Naive thymus-derived CD8-positive, alpha-beta T cell (primary cell): ENCODE data around the gene VPS36. TPM values are rescaled to one million over a fixed set of nuclear protein-coding genes. Genes with fewer than 3 reads are reported as not detected.
"Not testable (repeated sequence)": the region's sequence is repeated elsewhere in the genome, so short reads cannot be mapped to it uniquely, and the experiment has no call there.

ENCODE experiments used
- ATAC-seq, 2 donors: fragments of 150-1000 bp; cut with Tn5 transposase in 1 of 2; sonication (Bioruptor Pico), chemical (Tn5 transposase) in 1 of 2; 1 replicate in 1 of 2; 2 replicates in 1 of 2; pipeline ENCODE4 v1.10.0; 2021; ENCODE audit warnings: mild to moderate bottlenecking in 2 of 2, moderate library complexity in 2 of 2
- POLR2A ChIA-PET: fragments of 350-600 bp; sonication (Branson Sonifier 250); formaldehyde crosslinking; loops from one replicate; lab custom pipeline; 2021; ENCODE audit warnings: antibody characterized with exemption; lab: Charles Lee
- DNase-seq, 10 donors: peaks; one replicate each; pipeline versions ENCODE4 v3.0.0 to v3.0.0-alpha.2; 2020 to 2022
- H3K27ac Mint-ChIP-seq, 10 donors: one replicate each; pipeline ENCODE4 v1.8.0; 2020 to 2022; ENCODE audit warnings: mild to moderate bottlenecking in 10 of 10, mixed read lengths in 10 of 10, moderate library complexity in 4 of 10, inconsistent platforms in 1 of 10
- H3K27me3 Mint-ChIP-seq, 5 donors: one replicate each; pipeline ENCODE4 v1.8.0; 2021 to 2022; ENCODE audit warnings: mixed read lengths in 5 of 5
- H3K36me3 Mint-ChIP-seq, 3 donors: one replicate each; pipeline ENCODE4 v1.8.0; 2020 to 2022; ENCODE audit warnings: mixed read lengths in 3 of 3, mild to moderate bottlenecking in 2 of 3, inconsistent platforms in 1 of 3
- H3K4me1 Mint-ChIP-seq, 4 donors: one replicate each; pipeline ENCODE4 v1.8.0; 2021 to 2022; ENCODE audit warnings: mixed read lengths in 4 of 4
- H3K4me3 Mint-ChIP-seq, 10 donors: one replicate each; pipeline ENCODE4 v1.8.0; 2020 to 2022; ENCODE audit warnings: mild to moderate bottlenecking in 10 of 10, mixed read lengths in 10 of 10, moderate library complexity in 6 of 10, inconsistent platforms in 1 of 10
- H3K9me3 Mint-ChIP-seq, 9 donors: one replicate each; pipeline ENCODE4 v1.8.0; 2020 to 2022; ENCODE audit warnings: mixed read lengths in 9 of 9, mild to moderate bottlenecking in 3 of 9, inconsistent platforms in 1 of 9, moderate library complexity in 1 of 9
- polyA plus RNA-seq, 3 donors: library from polyadenylated mRNA; unstranded; fragments of 300-500 nt; fragmentation: Illumina TruSeq; gene quantifications; one replicate each; pipeline ENCODE4 v1.2.3, GENCODE V29; 2021
- total RNA-seq, 8 experiments: library from RNA in 2 of 8; stranded (reverse) in 2 of 8; gene quantifications; one replicate each; pipeline ENCODE4 v1.2.3 and lab custom pipeline; 2021 to 2026

Gene VPS36
- total and polyA plus RNA-seq, 5 experiments from 2014 or later, result 33.2 to 65.4 (median 38.2) TPM

GRCh38 chr13:52421216-52421615, 29.2 kb downstream of the VPS36 start:
- no peaks in the 10 kb centered on the region for H3K27me3 Mint-ChIP-seq
- H3K36me3 Mint-ChIP-seq, result peaks cover 0 to 76% (median 25%) of the 10 kb centered on the region in 3 donors
- POLR2A ChIA-PET, result no interaction called here
- H3K4me1 Mint-ChIP-seq, result peaks cover 0 to 3% (median 0%) of the 10 kb centered on the region in 4 donors
- ATAC-seq (no peak), DNase-seq (no peak)
- H3K27ac Mint-ChIP-seq, result peak overlapping the region in 1 of 10 donors; percentile 17
- no peak overlapping the region for H3K4me3 Mint-ChIP-seq
- H3K9me3 Mint-ChIP-seq, result no peaks in the 10 kb centered on the region

DNA sequence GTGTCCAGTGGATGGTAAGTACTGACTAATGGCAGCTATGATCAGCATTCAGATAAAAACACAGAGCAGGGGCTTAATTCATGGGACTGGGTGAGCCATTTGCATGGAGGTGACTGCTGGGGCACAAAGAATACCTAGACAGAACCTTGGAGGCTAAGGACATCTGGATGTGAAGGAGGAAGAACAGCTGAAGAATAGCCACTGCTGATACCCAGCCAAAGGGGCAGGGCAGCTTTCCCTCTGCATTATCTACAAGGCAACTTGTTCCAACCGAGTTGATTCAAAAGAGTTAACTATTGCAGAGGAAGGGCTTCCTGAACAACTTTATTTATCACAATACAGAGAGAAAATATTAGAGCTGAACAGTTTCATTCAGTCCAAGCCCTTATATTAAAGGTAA, 31.4 kb downstream of the VPS36 start:
- peak overlapping the region in 3 of 10 donors; percentile 1 to 68 (median 9) for H3K27ac Mint-ChIP-seq
- POLR2A ChIA-PET, result no interaction called here

DNA sequence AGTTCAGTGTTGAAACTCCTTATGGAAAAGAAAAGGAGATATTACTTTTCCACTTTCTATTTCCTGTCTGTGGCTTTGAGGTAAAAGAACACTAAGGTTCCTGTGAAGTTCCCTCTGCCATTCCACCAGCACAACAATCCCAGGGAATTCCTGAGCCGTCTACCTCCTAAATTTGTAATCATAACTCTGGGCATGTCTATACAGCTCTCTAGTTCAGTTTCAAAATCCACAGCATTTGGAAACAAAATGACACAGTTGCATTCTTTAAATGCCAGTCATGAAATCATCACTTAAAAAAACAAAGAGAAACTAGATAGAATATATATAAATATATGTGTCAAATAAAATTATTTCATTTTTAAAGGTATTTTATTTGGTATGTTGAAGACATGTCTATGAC, 35.5 kb downstream of the VPS36 start:
- H3K4me3 Mint-ChIP-seq, result no peak overlapping the region
- H3K9me3 Mint-ChIP-seq, result no peaks in the 10 kb centered on the region
- POLR2A ChIA-PET, result no interaction called here
- ATAC-seq (no peak), DNase-seq (no peak)
- no peak overlapping the region for H3K27ac Mint-ChIP-seq
- no peaks in the 10 kb centered on the region for H3K27me3 Mint-ChIP-seq
- H3K36me3 Mint-ChIP-seq, result peaks cover 0 to 72% (median 10%) of the 10 kb centered on the region in 3 donors
- peaks cover 0 to 3% (median 0%) of the 10 kb centered on the region in 4 donors for H3K4me1 Mint-ChIP-seq

More for the DNA sequence above, 31.4 kb downstream of the VPS36 start:
- DNase-seq (no peak), ATAC-seq (no peak)
- no peaks in the 10 kb centered on the region for H3K9me3 Mint-ChIP-seq
- no peaks in the 10 kb centered on the region for H3K27me3 Mint-ChIP-seq
- H3K4me3 Mint-ChIP-seq, result no peak overlapping the region
- H3K36me3 Mint-ChIP-seq, result peaks cover 0 to 78% (median 18%) of the 10 kb centered on the region in 3 donors
- H3K4me1 Mint-ChIP-seq, result peaks cover 0 to 3% (median 0%) of the 10 kb centered on the region in 4 donors

- no peak for DNase-seq
- peaks cover 0 to 69% (median 10%) of the 10 kb centered on the region in 3 donors for H3K36me3 Mint-ChIP-seq
- ATAC-seq, result no peak
Measured at GRCh38 chr13:52414051-52414450, 36.4 kb downstream of the VPS36 start.

GRCh38 chr13:52412128-52412527, 38.3 kb downstream of the VPS36 start:
- no peak for DNase-seq
- H3K27me3 Mint-ChIP-seq, result no peaks in the 10 kb centered on the region
- peaks cover 0 to 1% (median 0%) of the 10 kb centered on the region in 4 donors for H3K4me1 Mint-ChIP-seq
- H3K36me3 Mint-ChIP-seq, result peaks cover 0 to 54% (median 10%) of the 10 kb centered on the region in 3 donors
- ATAC-seq, result no peak
- H3K4me3 Mint-ChIP-seq, result no peak overlapping the region
- POLR2A ChIA-PET, result no interaction called here
- H3K27ac Mint-ChIP-seq, result no peak overlapping the region
- no peaks in the 10 kb centered on the region for H3K9me3 Mint-ChIP-seq

More at GRCh38 chr13:52414051-52414450, 36.4 kb downstream of the VPS36 start:
- POLR2A ChIA-PET, result no interaction called here
- H3K9me3 Mint-ChIP-seq, result no peaks in the 10 kb centered on the region
- no peaks in the 10 kb centered on the region for H3K27me3 Mint-ChIP-seq
- H3K4me3 Mint-ChIP-seq, result no peak overlapping the region
- H3K27ac Mint-ChIP-seq, result peak overlapping the region in 1 of 10 donors; percentile 5
- H3K4me1 Mint-ChIP-seq, result no peaks in the 10 kb centered on the region

GRCh38 chr13:52411629-52412028, 38.8 kb downstream of the VPS36 start:
- H3K9me3 Mint-ChIP-seq, result no peaks in the 10 kb centered on the region
- H3K4me1 Mint-ChIP-seq, result peaks cover 0 to 1% (median under 1%) of the 10 kb centered on the region in 4 donors
- peaks cover 0 to 49% (median 6%) of the 10 kb centered on the region in 3 donors for H3K36me3 Mint-ChIP-seq
- ATAC-seq (no peak), DNase-seq (no peak)
- H3K27ac Mint-ChIP-seq, result no peak overlapping the region
- H3K4me3 Mint-ChIP-seq, result no peak overlapping the region
- no peaks in the 10 kb centered on the region for H3K27me3 Mint-ChIP-seq
- POLR2A ChIA-PET, result no interaction called here

DNA sequence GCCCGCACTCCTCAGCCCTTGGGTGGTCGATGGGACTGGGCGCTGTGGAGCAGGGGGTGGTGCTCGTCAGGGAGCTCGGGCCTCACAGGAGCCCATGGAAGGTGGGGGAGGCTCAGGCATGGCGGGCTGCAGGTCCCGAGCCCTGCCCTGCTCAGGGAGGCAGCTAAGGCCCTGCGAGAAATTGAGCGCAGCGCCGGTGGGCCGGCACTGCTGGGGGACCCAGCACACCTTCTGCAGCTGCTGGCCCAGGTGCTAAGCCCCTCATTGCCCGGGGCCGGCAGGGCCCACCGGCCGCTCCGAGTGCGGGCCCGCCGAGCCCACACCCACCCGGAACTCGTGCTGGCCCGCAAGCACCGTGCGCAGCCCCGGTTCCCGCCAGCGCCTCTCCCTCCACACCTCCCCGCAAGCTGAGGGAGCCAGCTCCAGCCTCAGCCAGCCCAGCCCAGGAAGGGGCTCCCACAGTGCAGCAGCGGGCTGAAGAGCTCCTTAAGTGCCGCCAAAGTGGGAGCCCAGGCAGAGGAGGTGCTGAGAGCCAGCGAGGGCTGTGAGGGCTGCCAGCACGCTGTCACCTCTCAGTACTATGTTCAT, 42.3 kb downstream of the VPS36 start:
- DNase-seq, H3K9me3 Mint-ChIP-seq, H3K4me3 Mint-ChIP-seq, POLR2A ChIA-PET, H3K27ac Mint-ChIP-seq, ATAC-seq: not testable (repeated sequence)
- H3K36me3 Mint-ChIP-seq, result peaks cover 0 to 22% (median 1%) of the 10 kb centered on the region in 3 donors
- peaks cover under 1 to 10% (median 1%) of the 10 kb centered on the region in 5 donors for H3K27me3 Mint-ChIP-seq
- H3K4me1 Mint-ChIP-seq, result peaks cover 6 to 21% (median 20%) of the 10 kb centered on the region in 4 donors

DNA sequence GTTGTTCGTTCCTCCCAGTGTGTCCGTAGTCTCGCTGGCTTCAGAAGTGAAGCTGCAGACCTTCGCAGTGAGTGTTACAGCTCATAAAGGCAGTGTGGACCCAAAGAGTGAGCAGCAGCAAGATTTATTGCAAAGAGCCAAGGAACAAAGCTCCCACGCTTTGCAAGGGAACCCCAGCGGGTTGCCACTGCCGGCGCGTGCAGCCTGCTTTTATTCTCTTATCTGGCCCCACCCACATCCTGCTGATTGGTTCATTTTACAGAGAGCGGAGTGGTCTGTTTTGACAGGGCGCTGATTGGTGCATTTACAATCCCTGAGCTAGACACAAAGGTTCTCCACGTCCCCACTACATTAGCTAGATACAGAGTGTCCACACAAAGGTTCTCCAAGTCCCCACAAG, 43.0 kb downstream of the VPS36 start:
- Mint-ChIP-seq H3K36me3 (peaks cover 0 to 15% (median 1%) of the 10 kb centered on the region in 3 donors), H3K27me3 (peaks cover 3 to 17% (median 8%) of the 10 kb centered on the region in 5 donors)
- not testable (repeated sequence) for H3K9me3 Mint-ChIP-seq

DNA sequence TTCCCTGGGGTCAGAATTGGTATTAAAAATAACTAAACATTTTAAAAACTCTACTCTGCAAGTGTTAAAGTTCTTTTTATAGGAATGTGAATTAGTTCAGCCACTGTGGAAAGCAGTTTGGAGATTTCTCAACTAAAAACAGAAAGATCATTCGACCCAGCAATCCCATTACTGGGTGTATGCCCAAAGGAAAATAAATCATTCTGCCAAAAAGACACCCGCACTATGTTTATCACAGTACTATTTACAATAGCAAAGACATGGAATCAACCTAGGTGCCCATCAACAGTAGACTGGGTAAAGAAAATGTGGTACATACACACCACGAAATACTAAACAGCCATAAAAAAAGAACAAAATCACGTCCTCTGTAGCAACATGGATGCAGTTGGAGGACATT, 43.8 kb downstream of the VPS36 start:
- peak overlapping the region in 2 of 10 donors; percentile 8 to 24 for H3K27ac Mint-ChIP-seq
- H3K27me3 Mint-ChIP-seq, result peaks cover 8 to 22% (median 10%) of the 10 kb centered on the region in 5 donors
- ATAC-seq, result no peak
- peaks cover 6 to 21% (median 20%) of the 10 kb centered on the region in 4 donors for H3K4me1 Mint-ChIP-seq
- H3K9me3 Mint-ChIP-seq, result no peaks in the 10 kb centered on the region
- POLR2A ChIA-PET, result no interaction called here
- peak overlapping the region; percentile 20 to 83 (median 67) for H3K4me3 Mint-ChIP-seq
- DNase-seq, result no peak
- peaks cover 0 to 11% (median 1%) of the 10 kb centered on the region in 3 donors for H3K36me3 Mint-ChIP-seq

More for the DNA sequence above, 43.0 kb downstream of the VPS36 start:
- DNase-seq, ATAC-seq, POLR2A ChIA-PET: not testable (repeated sequence)
- Mint-ChIP-seq H3K4me3 (peak overlapping the region in 5 of 10 donors; percentile 19 to 65 (median 59)), H3K27ac (peak overlapping the region in 1 of 10 donors; percentile 21), H3K4me1 (peaks cover 6 to 21% (median 20%) of the 10 kb centered on the region in 4 donors)

DNA sequence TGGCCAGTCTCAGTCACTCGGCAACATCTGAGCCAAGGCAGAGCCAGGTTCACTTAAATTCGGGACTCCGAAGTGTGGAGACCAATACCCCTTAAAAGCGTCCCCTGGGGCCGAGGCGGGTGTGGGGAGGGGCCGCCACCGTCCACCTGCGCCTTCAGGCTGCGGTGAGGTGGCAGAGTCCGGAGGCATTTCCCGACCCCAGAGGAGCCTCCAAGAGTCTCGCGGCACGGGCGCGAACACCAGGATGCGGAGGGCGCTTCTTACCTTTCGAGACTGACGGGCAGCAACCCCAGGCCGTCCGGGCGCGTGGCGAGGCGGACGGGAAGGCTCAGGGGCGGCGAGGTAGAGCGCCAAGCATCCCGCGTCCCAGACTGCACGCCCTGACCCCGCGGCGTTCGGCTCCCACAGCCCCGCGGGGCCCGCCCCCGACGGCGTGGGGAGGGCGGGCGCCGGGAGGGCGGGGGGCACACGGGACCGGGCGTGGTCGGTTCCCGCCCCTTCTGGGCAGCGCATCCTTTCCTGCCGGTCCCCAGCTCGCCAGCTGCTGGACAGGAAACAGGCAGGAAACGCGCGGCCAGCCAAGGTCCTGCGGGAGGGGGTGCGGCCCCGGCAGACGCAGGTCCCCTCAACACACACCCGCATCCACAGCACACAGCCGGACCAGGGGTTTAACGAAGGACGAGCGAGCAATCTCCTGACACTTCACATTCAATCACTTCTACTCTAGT, 44.5 kb downstream of the VPS36 start, which contains the start of gene THSD1:
TSS of gene THSD1 (minus strand) at position 406 of the 728 bp plus-strand sequence. CDS start 3,572 bp downstream, outside the sequence.
- peak within 1 kb of the TSS; percentile 64 to 87 (median 80) for H3K4me3 Mint-ChIP-seq
- DNase-seq (peak in 7 of 10 donors; percentile 3 to 62 (median 12)), ATAC-seq (peak; percentile 66 to 84)
- POLR2A ChIA-PET, result no interaction called here
- peaks cover 0 to 8% (median 1%) of the 10 kb centered on the region in 3 donors for H3K36me3 Mint-ChIP-seq
- peak within 1 kb of the TSS in 4 of 10 donors; percentile 8 to 58 (median 24) for H3K27ac Mint-ChIP-seq
- peaks cover 6 to 21% (median 20%) of the 10 kb centered on the region in 4 donors for H3K4me1 Mint-ChIP-seq
- peaks cover 10 to 24% (median 10%) of the 10 kb centered on the region in 5 donors for H3K27me3 Mint-ChIP-seq
- H3K9me3 Mint-ChIP-seq, result no peaks in the 10 kb centered on the region

DNA sequence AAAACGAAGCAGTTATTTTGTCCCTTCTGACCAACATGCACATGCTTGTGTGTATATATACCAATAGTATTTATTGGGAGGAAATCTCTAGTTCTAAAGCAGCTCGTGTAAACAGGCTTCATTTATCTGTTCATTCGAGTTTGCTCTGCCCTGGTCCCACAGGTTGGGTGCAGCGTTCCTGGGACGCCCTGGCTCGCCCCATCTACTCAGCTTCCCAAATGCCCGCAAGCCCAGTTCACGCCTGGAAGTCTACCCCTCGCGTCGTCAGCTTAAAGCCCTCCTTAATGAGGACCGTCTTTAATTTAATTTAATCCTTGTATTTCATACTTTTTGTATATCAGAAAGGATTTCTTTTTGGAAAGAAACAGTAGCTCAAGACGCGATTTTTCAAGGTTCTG, 45.1 kb downstream of the VPS36 start:
- Mint-ChIP-seq H3K9me3 (no peaks in the 10 kb centered on the region), H3K4me1 (peaks cover 6 to 21% (median 20%) of the 10 kb centered on the region in 4 donors), H3K4me3 (peak overlapping the region; percentile 49 to 87 (median 80)), H3K27ac (peak overlapping the region in 3 of 10 donors; percentile 14 to 58 (median 33)), H3K27me3 (peaks cover 10 to 24% (median 10%) of the 10 kb centered on the region in 5 donors), H3K36me3 (peaks cover 0 to 5% (median 0%) of the 10 kb centered on the region in 3 donors)
- ATAC-seq (peak; percentile 15 to 22), DNase-seq (no peak)
- POLR2A ChIA-PET, result no interaction called here

GRCh38 chr13:52399708-52400107, 50.7 kb downstream of the VPS36 start:
- no peak overlapping the region for H3K4me3 Mint-ChIP-seq
- no peaks in the 10 kb centered on the region for H3K36me3 Mint-ChIP-seq
- ATAC-seq (peak in 1 of 2 donors; percentile 52), DNase-seq (no peak)
- no peaks in the 10 kb centered on the region for H3K9me3 Mint-ChIP-seq
- peaks cover 21 to 34% (median 23%) of the 10 kb centered on the region in 5 donors for H3K27me3 Mint-ChIP-seq
- no peak overlapping the region for H3K27ac Mint-ChIP-seq
- POLR2A ChIA-PET, result no interaction called here
- H3K4me1 Mint-ChIP-seq, result peaks cover 2 to 10% (median 8%) of the 10 kb centered on the region in 4 donors
